SK-N-MC (cell line): ENCODE measurements around the gene NUDT21.

Source experiments
- EZH2 ChIP-seq: fragments of 200-600 bp; sonication (generic); IDR thresholded peaks from one replicate; pipeline ENCODE4 v1.6.1; 2017; ENCODE audit warnings: antibody characterized with exemption
- FOXP2 ChIP-seq: optimal IDR thresholded peaks from 2 replicates; pipeline ENCODE3; 2011; ENCODE audit warnings: mild to moderate bottlenecking, moderate library complexity; ENCODE audit not compliant: insufficient read depth; ENCODE audit errors: extremely low read length, control extremely low read depth
- POLR2AphosphoS5 ChIP-seq: IDR thresholded peaks from 2 replicates; pipeline ENCODE4 v1.6.1; 2012; ENCODE audit warnings: mild to moderate bottlenecking, low read depth, low read length, borderline replicate concordance

DNA sequence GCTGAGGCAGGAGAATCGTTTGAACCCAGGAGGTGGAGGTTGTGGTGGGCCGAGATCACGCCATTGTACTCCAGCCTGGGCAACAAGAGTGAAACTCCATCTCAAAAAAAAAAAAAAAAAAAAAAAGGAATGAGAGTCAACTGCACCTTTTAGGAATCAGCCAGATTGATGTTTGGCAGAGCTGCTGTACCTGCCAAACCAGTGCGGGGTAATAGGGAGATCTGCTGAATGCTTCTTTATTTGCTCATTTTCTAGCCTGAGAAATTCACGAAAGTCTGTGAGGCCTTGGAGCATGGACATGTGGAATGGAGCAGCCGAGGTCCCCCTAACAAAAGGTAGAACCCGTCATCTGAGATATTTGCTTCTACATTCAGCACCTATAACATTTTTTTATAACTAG is 18.6 kb upstream of the NUDT21 start:
- TF ChIP-seq POLR2AphosphoS5 (no peak), EZH2 (no peak), FOXP2 (no peak)
